Stomach smooth muscle (tissue), 2 donors: ENCODE measurements around the gene SH3GL2.

ENCODE experiments used
- H3K27ac ChIP-seq: one replicate; pipeline ENCODE4 v1.7.0; 2013; ENCODE audit warnings: mild to moderate bottlenecking, low read length, inconsistent platforms
- H3K27me3 ChIP-seq, 2 donors: one replicate each; pipeline ENCODE4 v1.7.0; 2013; ENCODE audit warnings: low read length in 2 of 2; ENCODE audit not compliant: insufficient read depth in 2 of 2, control insufficient read depth in 1 of 2
- H3K36me3 ChIP-seq, 2 donors: one replicate each; pipeline ENCODE4 v1.7.0; 2013; ENCODE audit warnings: low read length in 2 of 2; ENCODE audit not compliant: control insufficient read depth in 2 of 2, insufficient read depth in 2 of 2
- H3K4me1 ChIP-seq: one replicate; pipeline ENCODE4 v1.7.0; 2013; ENCODE audit warnings: low read length; ENCODE audit not compliant: control insufficient read depth, insufficient read depth
- H3K4me3 ChIP-seq, 2 donors: one replicate each; pipeline ENCODE4 v1.7.0; 2013; ENCODE audit warnings: low read length in 2 of 2
- H3K9ac ChIP-seq, 2 donors: one replicate each; pipeline ENCODE4 v1.7.0; 2013; ENCODE audit warnings: low read length in 2 of 2, mild to moderate bottlenecking in 1 of 2
- H3K9me3 ChIP-seq, 2 donors: one replicate each; pipeline ENCODE4 v1.7.0; 2013; ENCODE audit warnings: low read length in 2 of 2; ENCODE audit not compliant: control insufficient read depth in 2 of 2
- donor health status: healthy.
- donor health status: Pancreatic carcinoma.

SH3GL2 gene

DNA sequence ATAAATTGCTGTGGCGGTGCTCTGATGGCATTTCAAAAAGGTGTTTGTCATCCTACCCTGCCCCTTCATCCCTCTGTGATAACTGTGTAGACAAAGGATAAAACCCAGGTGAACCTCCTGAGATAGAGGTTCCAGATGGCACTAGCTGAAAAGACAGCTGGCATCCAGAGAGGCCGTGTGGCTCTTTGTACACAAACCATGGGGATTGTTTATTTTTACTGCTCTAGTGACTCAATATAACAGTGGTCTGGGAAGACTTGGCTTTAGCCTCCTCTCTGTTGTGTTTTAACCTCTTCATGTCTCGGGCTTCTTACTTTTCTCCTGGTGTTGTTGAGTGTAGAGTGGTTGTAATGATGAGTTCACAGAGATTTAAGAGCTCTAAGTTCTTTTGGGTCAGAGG is 48.8 kb downstream of the SH3GL2 start:
- no peak overlapping the region for H3K27ac ChIP-seq
- H3K9me3 ChIP-seq, result no peaks in the 10 kb centered on the region
- no peaks in the 10 kb centered on the region for H3K27me3 ChIP-seq
- no peak overlapping the region for H3K4me3 ChIP-seq
- H3K4me1 ChIP-seq, result no peaks in the 10 kb centered on the region
- no peaks in the 10 kb centered on the region for H3K36me3 ChIP-seq
- no peak overlapping the region for H3K9ac ChIP-seq

GRCh38 chr9:17628624-17629023 is 49.8 kb downstream of the SH3GL2 start:
- H3K36me3 ChIP-seq, result no peaks in the 10 kb centered on the region
- no peaks in the 10 kb centered on the region for H3K4me1 ChIP-seq
- H3K4me3 ChIP-seq, result no peak overlapping the region
- H3K27me3 ChIP-seq, result no peaks in the 10 kb centered on the region
- no peak overlapping the region for H3K27ac ChIP-seq
- H3K9ac ChIP-seq, result no peak overlapping the region
- H3K9me3 ChIP-seq, result no peaks in the 10 kb centered on the region

GRCh38 chr9:17630531-17630949 is 51.7 kb downstream of the SH3GL2 start:
- Histone ChIP-seq H3K4me1 (no peaks in the 10 kb centered on the region), H3K9ac (no peak overlapping the region), H3K27ac (no peak overlapping the region), H3K27me3 (peaks cover 0 to 2% of the 10 kb centered on the region in 2 donors), H3K9me3 (peaks cover 0 to 2% of the 10 kb centered on the region in 2 donors), H3K4me3 (no peak overlapping the region), H3K36me3 (no peaks in the 10 kb centered on the region)

GRCh38 chr9:17631396-17631795 is 52.5 kb downstream of the SH3GL2 start:
- no peak overlapping the region for H3K27ac ChIP-seq
- H3K36me3 ChIP-seq, result no peaks in the 10 kb centered on the region
- no peaks in the 10 kb centered on the region for H3K4me1 ChIP-seq
- H3K4me3 ChIP-seq, result no peak overlapping the region
- peaks cover 0 to 2% of the 10 kb centered on the region in 2 donors for H3K27me3 ChIP-seq
- H3K9me3 ChIP-seq, result peaks cover 0 to 2% of the 10 kb centered on the region in 2 donors
- H3K9ac ChIP-seq, result no peak overlapping the region

GRCh38 chr9:17632994-17633393 is 54.1 kb downstream of the SH3GL2 start:
- Histone ChIP-seq H3K9ac (no peak overlapping the region), H3K27me3 (peaks cover 0 to 2% of the 10 kb centered on the region in 2 donors), H3K27ac (no peak overlapping the region), H3K4me3 (no peak overlapping the region), H3K4me1 (no peaks in the 10 kb centered on the region), H3K36me3 (no peaks in the 10 kb centered on the region), H3K9me3 (peaks cover 0 to 2% of the 10 kb centered on the region in 2 donors)

DNA sequence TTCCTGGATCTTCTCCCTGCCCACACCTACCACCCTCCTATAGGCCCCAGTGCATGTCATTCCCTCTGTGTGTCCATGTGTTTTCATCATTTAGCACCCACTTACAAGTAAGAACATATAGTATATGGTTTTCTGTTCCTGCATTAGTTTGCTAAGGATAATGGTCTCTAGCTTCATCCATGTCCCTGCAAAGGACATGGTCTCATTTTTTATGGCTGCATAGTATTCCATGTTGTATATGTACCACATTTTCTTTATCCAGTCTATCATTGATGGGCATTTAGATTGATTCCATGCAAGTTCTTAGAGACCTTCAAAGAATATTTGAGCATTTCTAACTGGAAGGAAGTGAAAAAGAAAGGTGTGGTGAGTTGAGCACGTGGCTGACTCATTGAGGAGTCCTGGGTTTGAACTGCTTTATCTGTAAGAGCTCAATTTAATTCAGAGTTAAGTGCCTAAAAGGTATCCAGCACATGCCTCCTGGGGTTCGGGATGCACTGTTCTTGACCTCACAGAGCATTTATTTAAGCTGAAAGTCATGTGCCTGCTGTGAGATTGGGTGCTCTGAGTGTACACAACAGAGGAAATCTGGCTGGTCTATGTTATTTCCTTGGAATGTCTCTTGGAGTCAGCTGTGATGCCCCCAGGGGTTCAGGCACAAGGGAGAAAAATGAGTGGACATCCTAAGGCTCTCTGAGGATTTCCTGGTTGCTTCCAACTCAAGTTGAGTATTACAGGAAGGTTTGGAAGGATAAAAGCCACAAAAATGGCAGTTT is 56.4 kb downstream of the SH3GL2 start:
- H3K9me3 ChIP-seq, result peaks cover 0 to 2% of the 10 kb centered on the region in 2 donors
- H3K4me1 ChIP-seq, result no peaks in the 10 kb centered on the region
- no peak overlapping the region for H3K27ac ChIP-seq
- H3K9ac ChIP-seq, result no peak overlapping the region
- peaks cover 0 to 2% of the 10 kb centered on the region in 2 donors for H3K27me3 ChIP-seq
- no peak overlapping the region for H3K4me3 ChIP-seq
- no peaks in the 10 kb centered on the region for H3K36me3 ChIP-seq

- no peak overlapping the region for H3K27ac ChIP-seq
- no peaks in the 10 kb centered on the region for H3K4me1 ChIP-seq
- no peak overlapping the region for H3K4me3 ChIP-seq
- H3K9ac ChIP-seq, result no peak overlapping the region
- H3K27me3 ChIP-seq, result peaks cover 0 to 2% of the 10 kb centered on the region in 2 donors
- peaks cover 0 to 2% of the 10 kb centered on the region in 2 donors for H3K9me3 ChIP-seq
- no peaks in the 10 kb centered on the region for H3K36me3 ChIP-seq
Observed at GRCh38 chr9:17636349-17636748, 57.5 kb downstream of the SH3GL2 start.

- Histone ChIP-seq H3K9ac (no peak overlapping the region), H3K36me3 (no peaks in the 10 kb centered on the region), H3K27me3 (peaks cover 0 to 2% of the 10 kb centered on the region in 2 donors), H3K27ac (no peak overlapping the region), H3K4me1 (no peaks in the 10 kb centered on the region), H3K4me3 (no peak overlapping the region), H3K9me3 (peaks cover 0 to 2% of the 10 kb centered on the region in 2 donors)
Observed at GRCh38 chr9:17636821-17637220, 58.0 kb downstream of the SH3GL2 start.

DNA sequence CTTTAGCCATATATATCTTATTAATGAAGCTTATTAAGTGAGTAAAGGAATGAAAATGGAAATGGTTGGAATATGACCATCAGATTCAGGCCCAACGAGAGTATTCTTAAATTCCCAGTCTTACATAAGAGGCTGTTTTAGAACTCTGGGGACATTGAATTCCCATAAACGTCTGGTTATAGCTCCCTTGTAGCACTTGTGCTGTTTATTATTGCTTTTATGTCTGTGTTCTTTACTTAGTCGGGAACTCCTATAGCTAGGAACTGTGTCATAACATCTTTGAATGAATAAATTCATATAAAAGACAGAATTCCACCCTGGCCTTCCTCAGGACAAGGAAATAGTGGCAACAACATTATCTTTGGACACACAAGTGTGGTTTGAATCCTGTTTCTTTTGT is 58.4 kb downstream of the SH3GL2 start:
- H3K4me1 ChIP-seq, result no peaks in the 10 kb centered on the region
- H3K36me3 ChIP-seq, result no peaks in the 10 kb centered on the region
- H3K9ac ChIP-seq, result no peak overlapping the region
- H3K9me3 ChIP-seq, result peaks cover 0 to 2% of the 10 kb centered on the region in 2 donors
- no peak overlapping the region for H3K27ac ChIP-seq
- H3K27me3 ChIP-seq, result peaks cover 0 to 2% of the 10 kb centered on the region in 2 donors
- H3K4me3 ChIP-seq, result no peak overlapping the region

- no peaks in the 10 kb centered on the region for H3K36me3 ChIP-seq
- no peaks in the 10 kb centered on the region for H3K4me1 ChIP-seq
- H3K4me3 ChIP-seq, result no peak overlapping the region
- no peaks in the 10 kb centered on the region for H3K27me3 ChIP-seq
- H3K27ac ChIP-seq, result no peak overlapping the region
- H3K9me3 ChIP-seq, result no peaks in the 10 kb centered on the region
- no peak overlapping the region for H3K9ac ChIP-seq
Observed at GRCh38 chr9:17648516-17648915, 69.7 kb downstream of the SH3GL2 start.

DNA sequence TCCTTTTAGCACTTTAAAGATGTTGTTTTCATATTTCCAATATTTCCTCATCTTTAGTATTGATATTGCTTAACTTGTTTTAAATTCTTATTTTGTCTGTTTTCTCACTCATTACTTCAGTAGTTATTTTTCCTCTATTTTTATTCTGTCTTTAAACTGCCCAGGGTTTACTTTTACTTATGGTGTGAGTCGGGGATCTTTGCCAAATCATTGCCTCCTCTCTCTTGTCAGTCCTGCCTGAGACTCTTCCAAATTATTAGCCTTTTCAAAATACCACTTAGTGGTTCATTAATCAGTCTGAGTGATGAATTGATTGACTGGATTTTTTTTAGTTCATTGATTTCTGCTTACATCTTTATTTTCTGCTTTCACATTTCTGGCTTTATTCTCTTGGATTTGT is 72.9 kb downstream of the SH3GL2 start:
- Histone ChIP-seq H3K9me3 (no peaks in the 10 kb centered on the region), H3K4me1 (no peaks in the 10 kb centered on the region), H3K4me3 (no peak overlapping the region), H3K27me3 (no peaks in the 10 kb centered on the region), H3K9ac (no peak overlapping the region), H3K36me3 (no peaks in the 10 kb centered on the region), H3K27ac (no peak overlapping the region)
